ENCODE data around the gene NTMT2. TPM values are rescaled to one million over a fixed set of nuclear protein-coding genes. Genes with fewer than 3 reads are reported as not detected.
"Not testable (repeated sequence)": the region's sequence is repeated elsewhere in the genome, so short reads cannot be mapped to it uniquely, and the experiment has no call there.

NTMT2 gene
- total RNA-seq, 1 donor from 2014 or later = not detected

- Mint-ChIP-seq H3K4me3 (no peak overlapping the region), H3K36me3 (no peaks in the 10 kb centered on the region), H3K9me3 (peaks cover 6% of the 10 kb centered on the region), H3K27me3 (ENCODE audit: insufficient read depth, low read depth) (peaks cover 2% of the 10 kb centered on the region), H3K4me1 (peaks cover 15% of the 10 kb centered on the region), H3K27ac (no peak overlapping the region)
- H3K4me1 ChIP-seq = no peaks in the 10 kb centered on the region
- H2AFZ ChIP-seq (replicated peaks) = no peak overlapping the region
- H3K79me2 ChIP-seq (ENCODE audit: low read depth) = no peaks in the 10 kb centered on the region
- no peaks in the 10 kb centered on the region for H4K20me1 ChIP-seq (ENCODE audit: low read depth)
- H3K4me3 ChIP-seq = no peak overlapping the region
- H3K9me3 ChIP-seq (ENCODE audit: low read depth) = no peaks in the 10 kb centered on the region
- no peaks in the 10 kb centered on the region for H3K27me3 ChIP-seq
- no peaks in the 10 kb centered on the region for H3K36me3 ChIP-seq
- H3K4me2 ChIP-seq = no peak overlapping the region
- H3K27ac ChIP-seq = no peak overlapping the region
- no peaks in the 10 kb centered on the region for H3F3A ChIP-seq (ENCODE audit: low read depth)
- TF ChIP-seq CTCF (IDR thresholded peaks at IDR 0.05) = no peak
- no peak for TF ChIP-seq EZH2 (IDR thresholded peaks at IDR 0.05)
- no peak for TF ChIP-seq EZH2phosphoT487 (IDR thresholded peaks at IDR 0.05)
- no peak overlapping the region for H3K9ac ChIP-seq
- no peak for DNase-seq (ENCODE audit: low spot score)
These were observed 20.9 kb downstream of the NTMT2 start for GRCh38 chr1:170166518-170167180.

GRCh38 chr1:170168265-170168664, 22.5 kb downstream of the NTMT2 start:
- no peaks in the 10 kb centered on the region for H3F3A ChIP-seq (ENCODE audit: low read depth)
- DNase-seq (ENCODE audit: low spot score) = no peak
- no peak overlapping the region for H3K4me2 ChIP-seq

GRCh38 chr1:170170513-170170912, 24.8 kb downstream of the NTMT2 start:
- not testable (repeated sequence) for H4K20me1 ChIP-seq (ENCODE audit: low read depth); H3K9me3 ChIP-seq (ENCODE audit: low read depth); H3K36me3 ChIP-seq; H3F3A ChIP-seq (ENCODE audit: low read depth); H3K27me3 Mint-ChIP-seq (ENCODE audit: insufficient read depth, low read depth); H3K4me3 ChIP-seq; H3K9ac ChIP-seq; H3K27ac Mint-ChIP-seq; H3K79me2 ChIP-seq (ENCODE audit: low read depth); H2AFZ ChIP-seq (replicated peaks); H3K4me3 Mint-ChIP-seq; H3K36me3 Mint-ChIP-seq; DNase-seq (ENCODE audit: low spot score); H3K4me1 Mint-ChIP-seq; H3K4me1 ChIP-seq; H3K27me3 ChIP-seq; H3K27ac ChIP-seq; H3K4me2 ChIP-seq
- peaks cover 14% of the 10 kb centered on the region for H3K9me3 Mint-ChIP-seq

More at GRCh38 chr1:170168265-170168664, 22.5 kb downstream of the NTMT2 start:
- Mint-ChIP-seq H3K4me3 (no peak overlapping the region), H3K27ac (no peak overlapping the region), H3K4me1 (peaks cover 3% of the 10 kb centered on the region), H3K27me3 (ENCODE audit: insufficient read depth, low read depth) (peaks cover 3% of the 10 kb centered on the region), H3K36me3 (no peaks in the 10 kb centered on the region), H3K9me3 (peaks cover 14% of the 10 kb centered on the region)
- no peak overlapping the region for H3K4me3 ChIP-seq
- TF ChIP-seq CTCF (IDR thresholded peaks at IDR 0.05) (no peak), EZH2phosphoT487 (IDR thresholded peaks at IDR 0.05) (no peak), EZH2 (IDR thresholded peaks at IDR 0.05) (no peak)
- H4K20me1 ChIP-seq (ENCODE audit: low read depth) = no peaks in the 10 kb centered on the region
- H3K9ac ChIP-seq = no peak overlapping the region
- H3K27ac ChIP-seq = no peak overlapping the region
- H2AFZ ChIP-seq (replicated peaks) = no peak overlapping the region
- no peaks in the 10 kb centered on the region for H3K27me3 ChIP-seq
- no peaks in the 10 kb centered on the region for H3K36me3 ChIP-seq
- no peaks in the 10 kb centered on the region for H3K79me2 ChIP-seq (ENCODE audit: low read depth)
- no peaks in the 10 kb centered on the region for H3K4me1 ChIP-seq
- H3K9me3 ChIP-seq (ENCODE audit: low read depth) = no peaks in the 10 kb centered on the region

- no peaks in the 10 kb centered on the region for H3K36me3 ChIP-seq
- H3K27me3 ChIP-seq = no peaks in the 10 kb centered on the region
- H3K9ac ChIP-seq = no peak overlapping the region
- H3K27ac ChIP-seq = no peak overlapping the region
- peaks cover 14% of the 10 kb centered on the region for H3K9me3 Mint-ChIP-seq
- no peaks in the 10 kb centered on the region for H3K9me3 ChIP-seq (ENCODE audit: low read depth)
- no peak overlapping the region for H3K4me3 Mint-ChIP-seq
- no peak overlapping the region for H3K4me3 ChIP-seq
- DNase-seq (ENCODE audit: low spot score) = no peak
- peaks cover 3% of the 10 kb centered on the region for H3K27me3 Mint-ChIP-seq (ENCODE audit: insufficient read depth, low read depth)
- no peak overlapping the region for H3K4me2 ChIP-seq
- no peaks in the 10 kb centered on the region for H3K36me3 Mint-ChIP-seq
- no peak overlapping the region for H3K27ac Mint-ChIP-seq
- H3K4me1 ChIP-seq = no peaks in the 10 kb centered on the region
- no peak overlapping the region for H2AFZ ChIP-seq (replicated peaks)
- H3F3A ChIP-seq (ENCODE audit: low read depth) = no peaks in the 10 kb centered on the region
- H3K79me2 ChIP-seq (ENCODE audit: low read depth) = no peaks in the 10 kb centered on the region
- TF ChIP-seq EZH2phosphoT487 (IDR thresholded peaks at IDR 0.05) (no peak), EZH2 (IDR thresholded peaks at IDR 0.05) (no peak), CTCF (IDR thresholded peaks at IDR 0.05) (no peak)
- H3K4me1 Mint-ChIP-seq = no peaks in the 10 kb centered on the region
- no peaks in the 10 kb centered on the region for H4K20me1 ChIP-seq (ENCODE audit: low read depth)
These were observed 28.6 kb downstream of the NTMT2 start for GRCh38 chr1:170174395-170174794.

Data from neural progenitor cell (in vitro differentiated cells).